IPS-15b (cell line): Measurements from ENCODE around the gene IRF6.

Source experiments
- H3K27me3 ChIP-seq: one replicate; pipeline ENCODE4 v1.6.1; 2013; ENCODE audit warnings: low read length; ENCODE audit not compliant: control insufficient read depth, insufficient read depth
- H3K36me3 ChIP-seq: one replicate; pipeline ENCODE4 v1.6.1; 2013; ENCODE audit warnings: low read length; ENCODE audit not compliant: control insufficient read depth, insufficient read depth
- H3K4me1 ChIP-seq: one replicate; pipeline ENCODE4 v1.6.1; 2013; ENCODE audit warnings: mild to moderate bottlenecking, low read length; ENCODE audit not compliant: control insufficient read depth, insufficient read depth
- H3K4me3 ChIP-seq: one replicate; pipeline ENCODE4 v1.5.1; 2013; ENCODE audit warnings: low read depth, low read length
- H3K9ac ChIP-seq: one replicate; pipeline ENCODE4 v1.6.1; 2013; ENCODE audit warnings: low read depth, mild to moderate bottlenecking, low read length
- H3K9me3 ChIP-seq: one replicate; pipeline ENCODE4 v1.6.1; 2013; ENCODE audit warnings: mild to moderate bottlenecking, low read length; ENCODE audit not compliant: control insufficient read depth, insufficient read depth

IRF6 gene

DNA sequence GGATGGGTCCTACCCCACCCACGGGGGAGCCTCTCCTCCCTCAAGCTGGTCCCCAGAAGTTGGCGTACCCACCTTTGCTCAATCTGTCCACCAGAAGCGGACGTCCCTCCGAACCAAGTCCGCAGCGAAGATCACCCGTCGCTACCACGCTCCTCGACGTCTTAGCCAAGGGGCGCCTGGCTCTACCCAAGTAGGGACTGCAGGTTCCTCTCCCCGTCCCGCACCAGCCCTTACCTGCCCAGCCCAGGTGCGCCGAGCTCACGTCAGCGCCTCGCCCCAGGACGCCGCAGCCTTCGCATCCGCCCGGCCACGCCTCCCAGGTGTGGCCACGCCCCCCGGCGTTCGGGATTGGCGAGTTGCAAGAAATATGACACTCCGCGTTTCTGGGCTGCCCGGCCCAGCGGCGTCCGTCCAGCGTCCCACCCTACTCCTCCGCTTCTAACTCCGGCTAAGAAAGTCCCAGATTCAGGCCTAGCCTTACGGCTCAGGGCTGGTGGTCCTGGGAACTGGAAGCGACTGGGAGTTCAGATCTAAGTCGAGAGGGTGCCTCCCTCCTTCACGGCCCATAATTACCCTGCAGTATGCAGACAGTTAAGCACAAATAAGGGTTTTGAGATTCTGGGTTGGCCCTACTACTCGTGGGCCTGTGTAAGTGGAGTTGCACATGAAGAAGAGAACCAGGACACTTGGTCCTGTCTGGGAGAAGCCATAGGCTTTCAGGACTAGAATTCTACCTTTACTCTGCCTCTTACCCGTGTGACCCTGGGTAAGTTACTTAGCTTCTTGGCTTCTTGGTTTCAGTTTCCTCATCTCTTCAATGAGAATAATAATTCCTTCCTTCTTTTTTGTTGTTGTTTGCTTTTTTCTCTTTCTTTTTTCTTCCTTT is at the start of gene IRF6:
IRF6 (minus strand) TSS at position 268 of the 886 bp plus-strand sequence. CDS start 4,729 bp downstream, outside the sequence.
- peak within 1 kb of the TSS; percentile 84 for H3K9ac ChIP-seq

DNA sequence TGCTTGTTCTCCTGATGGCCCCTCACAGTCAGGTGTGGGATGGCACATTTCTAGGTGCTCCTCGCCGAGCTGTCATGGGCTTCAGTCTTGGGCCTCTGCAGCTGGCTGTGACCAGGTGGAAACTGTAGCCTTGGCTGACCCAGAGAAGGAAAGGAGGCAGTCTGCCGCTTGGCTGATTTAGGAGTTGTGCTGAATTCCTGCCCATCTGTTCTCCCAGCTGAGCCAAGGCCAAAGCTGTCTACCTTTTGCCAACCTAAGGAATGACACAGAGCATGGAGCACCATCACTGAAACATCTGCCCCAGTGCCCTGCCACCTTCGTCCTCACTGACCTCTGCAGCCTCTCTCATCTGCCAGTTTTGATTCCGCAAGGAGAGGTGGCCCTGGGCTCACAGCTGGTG is 49.7 kb upstream of the IRF6 start:
- H3K36me3 ChIP-seq: peaks cover 10% of the 10 kb centered on the region
- H3K4me3 ChIP-seq: no peak overlapping the region
- H3K9ac ChIP-seq: no peak overlapping the region
- H3K9me3 ChIP-seq: no peaks in the 10 kb centered on the region
- peaks cover under 1% of the 10 kb centered on the region for H3K4me1 ChIP-seq
- H3K27me3 ChIP-seq: no peaks in the 10 kb centered on the region

More for the DNA sequence above, at the start of gene IRF6:
- Histone ChIP-seq H3K4me3 (peak within 1 kb of the TSS; percentile 98), H3K36me3 (no peaks in the 10 kb centered on the region), H3K27me3 (peaks cover 12% of the 10 kb centered on the region), H3K4me1 (peaks cover 5% of the 10 kb centered on the region), H3K9me3 (no peaks in the 10 kb centered on the region)

DNA sequence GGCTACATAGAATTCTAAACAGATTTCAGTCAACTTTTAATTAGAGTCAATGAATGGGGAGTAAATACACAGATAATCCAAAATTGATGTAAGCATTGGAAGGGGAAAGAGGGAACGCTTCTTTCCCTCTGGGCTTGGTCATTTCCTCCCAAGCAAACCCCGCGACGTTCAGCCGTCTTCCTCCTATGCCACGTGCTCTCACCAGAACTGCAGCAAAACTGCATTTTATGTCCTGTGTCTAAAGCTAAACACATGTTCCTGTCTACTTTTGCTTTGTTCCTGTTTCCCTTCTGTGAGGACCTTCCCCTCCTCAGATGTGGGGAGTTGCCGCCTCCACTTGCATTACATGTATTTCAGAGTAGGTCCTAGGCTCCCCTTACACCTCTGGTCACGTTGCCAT is 49.1 kb upstream of the IRF6 start:
- Histone ChIP-seq H3K4me1 (no peaks in the 10 kb centered on the region), H3K36me3 (peaks cover 10% of the 10 kb centered on the region), H3K9me3 (no peaks in the 10 kb centered on the region), H3K27me3 (no peaks in the 10 kb centered on the region), H3K9ac (no peak overlapping the region), H3K4me3 (no peak overlapping the region)

DNA sequence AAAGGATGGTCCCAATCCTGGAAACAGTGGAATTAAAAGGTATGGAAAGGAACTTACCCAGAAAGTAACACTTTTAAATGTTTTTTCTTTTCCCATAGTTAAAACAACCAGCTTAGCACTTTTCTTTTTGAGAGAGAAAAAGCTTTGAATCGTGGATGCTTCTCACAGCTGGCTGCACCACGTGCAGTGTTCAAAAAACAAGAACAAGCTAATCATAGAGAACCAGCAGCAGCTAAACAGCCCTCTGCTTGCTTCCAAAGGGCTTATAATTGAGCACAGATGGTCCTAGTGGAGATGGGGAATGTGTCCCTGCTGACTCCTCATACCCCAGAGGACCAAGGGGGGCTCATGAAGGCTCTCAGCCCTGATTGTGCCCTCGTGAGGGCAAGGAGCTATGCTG is 48.3 kb upstream of the IRF6 start:
- H3K4me1 ChIP-seq: peaks cover 1% of the 10 kb centered on the region
- H3K27me3 ChIP-seq: no peaks in the 10 kb centered on the region
- no peak overlapping the region for H3K9ac ChIP-seq
- H3K36me3 ChIP-seq: peaks cover 10% of the 10 kb centered on the region
- no peaks in the 10 kb centered on the region for H3K9me3 ChIP-seq
- H3K4me3 ChIP-seq: no peak overlapping the region

DNA sequence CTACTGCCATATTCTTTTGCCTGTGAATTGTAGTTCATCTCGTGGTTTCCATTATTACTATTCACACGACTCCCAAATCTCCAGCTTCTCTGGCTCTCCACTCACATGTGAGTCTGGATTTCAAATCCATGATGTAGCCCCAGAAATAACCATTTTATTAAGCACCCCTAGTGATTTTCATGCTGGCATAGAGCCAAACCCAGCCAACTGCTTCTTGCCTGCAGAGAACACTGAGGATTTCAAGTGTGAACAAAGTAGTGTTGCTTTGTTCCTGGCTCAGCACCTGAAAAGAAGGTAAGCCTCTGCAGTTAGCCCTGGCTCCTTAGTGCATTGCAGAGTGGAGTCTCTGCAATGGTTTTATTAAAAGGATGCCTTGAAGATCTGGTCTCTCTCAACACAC is 47.7 kb upstream of the IRF6 start:
- Histone ChIP-seq H3K27me3 (no peaks in the 10 kb centered on the region), H3K36me3 (peaks cover 10% of the 10 kb centered on the region), H3K9me3 (no peaks in the 10 kb centered on the region), H3K9ac (no peak overlapping the region), H3K4me3 (no peak overlapping the region), H3K4me1 (peaks cover 2% of the 10 kb centered on the region)

DNA sequence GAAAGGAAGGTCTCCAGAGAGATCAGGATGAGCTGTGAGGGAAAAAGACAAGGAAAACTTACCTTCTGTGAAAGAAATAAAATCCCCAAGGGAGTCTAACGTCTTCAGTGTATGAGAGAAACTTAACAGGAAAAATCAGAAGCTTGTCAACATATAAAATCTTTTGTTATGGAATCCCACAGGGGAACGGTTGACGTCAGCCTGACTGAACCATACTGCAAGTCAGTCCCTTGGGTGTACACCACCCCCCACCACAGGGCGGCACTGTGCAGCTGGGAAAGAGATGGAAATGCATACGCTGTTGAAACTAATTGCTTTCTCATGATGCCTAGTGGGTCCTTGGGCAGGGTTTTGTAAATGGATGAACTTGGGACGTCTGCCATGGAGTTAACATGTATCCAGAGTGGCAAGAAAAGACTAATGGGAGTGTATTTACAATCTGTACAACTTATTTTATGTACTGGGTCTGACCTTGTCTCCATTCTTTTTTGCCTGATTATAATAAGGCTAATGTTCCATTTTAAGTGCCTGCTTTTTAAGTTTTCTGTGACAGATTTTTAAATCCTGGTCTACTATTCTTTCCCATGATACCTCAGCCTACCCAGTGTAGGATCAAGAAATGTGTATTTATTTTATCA is 44.5 kb upstream of the IRF6 start:
- Histone ChIP-seq H3K9me3 (no peaks in the 10 kb centered on the region), H3K4me1 (peaks cover 2% of the 10 kb centered on the region), H3K9ac (no peak overlapping the region), H3K27me3 (no peaks in the 10 kb centered on the region), H3K36me3 (peaks cover 14% of the 10 kb centered on the region), H3K4me3 (no peak overlapping the region)

DNA sequence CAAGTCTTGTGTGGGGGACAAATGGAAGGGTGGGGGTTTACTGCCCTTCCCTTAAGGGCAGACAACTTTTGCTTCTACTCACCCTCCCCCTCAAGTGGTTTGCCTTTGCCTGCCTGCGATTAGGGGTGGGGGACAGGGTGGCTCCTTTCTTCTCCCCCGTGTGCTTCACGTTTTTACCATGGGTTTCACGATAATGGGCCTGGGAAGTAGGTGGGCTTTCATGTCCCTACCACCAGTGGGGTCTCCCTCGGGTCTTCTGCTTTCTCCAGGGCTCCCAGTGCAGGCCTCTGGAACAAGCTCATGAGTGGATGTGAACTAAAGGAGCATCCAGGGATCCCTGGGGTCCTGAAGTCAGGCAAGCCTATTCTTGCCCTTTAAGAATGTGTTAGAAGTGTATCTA is 43.4 kb upstream of the IRF6 start:
- no peak overlapping the region for H3K4me3 ChIP-seq
- peaks cover 14% of the 10 kb centered on the region for H3K36me3 ChIP-seq
- H3K27me3 ChIP-seq: no peaks in the 10 kb centered on the region
- H3K9ac ChIP-seq: no peak overlapping the region
- H3K4me1 ChIP-seq: peaks cover 2% of the 10 kb centered on the region
- H3K9me3 ChIP-seq: no peaks in the 10 kb centered on the region

DNA sequence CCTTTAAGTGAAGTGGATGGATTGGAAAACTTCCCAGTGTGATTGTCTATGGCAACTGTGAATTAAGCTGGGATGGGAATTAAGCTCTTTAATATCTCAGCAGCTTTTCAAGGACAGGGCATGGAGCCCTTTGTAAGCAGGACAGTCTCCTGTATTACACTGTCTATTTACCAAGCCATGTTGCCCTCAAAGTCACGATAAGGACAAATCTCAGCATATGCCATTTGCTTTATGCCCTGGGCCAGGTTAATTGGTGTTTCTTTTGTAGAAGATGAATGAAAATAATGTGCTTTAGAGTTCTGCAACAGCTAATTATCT is 39.4 kb upstream of the IRF6 start:
- Histone ChIP-seq H3K36me3 (peaks cover 10% of the 10 kb centered on the region), H3K4me1 (peaks cover 2% of the 10 kb centered on the region)

DNA sequence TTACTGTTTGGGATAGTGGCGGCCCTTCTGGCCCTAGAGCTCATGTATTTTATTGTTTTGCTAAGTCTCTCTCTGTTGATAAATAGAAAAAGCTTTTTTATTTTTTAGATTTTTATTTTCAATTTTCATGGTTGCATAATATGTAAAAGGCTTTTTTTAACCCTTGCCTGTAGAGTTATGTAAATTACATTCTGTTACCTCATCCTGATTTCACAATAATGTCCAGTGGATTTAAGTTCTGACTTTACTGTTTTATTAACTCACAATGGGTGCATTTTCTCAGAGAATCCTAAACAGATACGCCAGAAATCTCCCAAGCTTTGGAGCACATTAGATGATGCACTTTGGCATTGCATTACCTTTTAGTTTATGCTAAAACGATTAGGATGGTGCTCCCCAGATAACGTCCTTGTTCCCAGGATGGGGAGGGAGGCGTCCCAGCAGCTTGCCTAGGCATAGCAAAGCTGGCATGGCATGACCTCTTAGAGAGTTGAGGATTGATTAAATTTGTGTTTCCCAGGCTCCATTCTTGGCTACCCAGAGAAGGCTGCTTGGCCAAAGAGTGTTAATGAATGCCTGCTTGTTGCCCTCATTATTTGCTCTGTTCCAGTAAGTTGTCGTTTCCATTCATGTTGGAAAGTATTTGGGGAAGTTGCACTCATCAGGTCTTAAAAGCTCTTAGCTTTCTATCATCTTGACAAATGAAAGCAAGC is 38.9 kb upstream of the IRF6 start:
- no peaks in the 10 kb centered on the region for H3K9me3 ChIP-seq
- H3K27me3 ChIP-seq: no peaks in the 10 kb centered on the region
- peaks cover 10% of the 10 kb centered on the region for H3K36me3 ChIP-seq
- H3K9ac ChIP-seq: no peak overlapping the region
- H3K4me3 ChIP-seq: no peak overlapping the region
- H3K4me1 ChIP-seq: peaks cover 2% of the 10 kb centered on the region

More for the DNA sequence above, 39.4 kb upstream of the IRF6 start:
- H3K9me3 ChIP-seq: no peaks in the 10 kb centered on the region
- no peak overlapping the region for H3K9ac ChIP-seq
- H3K27me3 ChIP-seq: no peaks in the 10 kb centered on the region
- H3K4me3 ChIP-seq: no peak overlapping the region

DNA sequence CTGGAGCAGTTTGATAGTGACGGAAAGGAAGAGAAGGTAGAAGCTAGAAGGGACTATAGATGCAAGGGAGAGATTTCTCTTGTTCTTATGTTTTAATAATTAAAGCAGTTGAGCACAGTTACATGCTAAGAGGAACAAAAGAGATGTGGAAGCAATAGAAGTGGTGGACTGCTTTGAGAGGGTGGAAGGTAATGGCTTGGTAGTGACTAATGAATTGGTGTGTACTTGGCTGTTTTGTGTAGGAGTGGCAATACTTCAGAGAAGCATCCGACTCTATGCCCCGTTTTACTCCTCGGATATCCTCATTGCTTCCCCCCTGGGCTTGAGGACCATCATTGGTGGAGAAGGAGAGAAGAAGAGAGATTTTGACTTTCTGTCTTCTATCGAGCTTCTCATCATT is 34.7 kb upstream of the IRF6 start:
- Histone ChIP-seq H3K4me1 (no peaks in the 10 kb centered on the region), H3K9ac (no peak overlapping the region), H3K4me3 (no peak overlapping the region), H3K36me3 (peaks cover 32% of the 10 kb centered on the region), H3K9me3 (no peaks in the 10 kb centered on the region), H3K27me3 (no peaks in the 10 kb centered on the region)

DNA sequence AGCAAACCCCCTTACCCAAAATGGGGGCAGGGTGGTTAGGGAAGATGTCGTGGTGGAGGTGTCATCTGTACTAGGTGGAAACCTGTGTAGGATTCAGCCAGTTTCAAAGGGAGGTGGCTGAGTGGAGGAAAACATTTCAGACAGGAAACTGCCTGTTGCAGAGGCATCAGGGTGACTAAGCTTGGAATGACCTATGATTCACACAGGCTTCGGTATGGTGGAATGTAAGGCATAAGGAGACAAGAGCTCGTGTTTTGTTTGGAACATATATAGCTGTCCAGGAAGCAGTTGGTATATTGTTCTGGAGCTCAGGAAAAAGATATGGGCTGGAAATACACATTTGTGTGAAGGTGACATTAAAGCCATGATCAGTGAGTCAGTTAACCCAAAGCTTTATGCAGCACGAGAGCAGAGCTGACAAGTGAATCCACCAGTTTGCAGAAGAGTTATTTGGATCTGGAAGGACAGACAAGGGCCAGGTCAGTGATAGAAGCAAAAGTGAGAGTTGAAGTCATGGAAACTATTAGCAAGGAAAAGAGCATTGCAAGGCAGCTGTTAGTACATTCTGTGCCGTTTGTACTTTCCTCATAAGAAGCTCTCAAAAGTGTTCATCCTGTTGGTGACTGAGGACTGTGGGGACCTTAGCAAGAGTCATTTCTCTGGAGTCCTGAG is 34.1 kb upstream of the IRF6 start:
- no peaks in the 10 kb centered on the region for H3K4me1 ChIP-seq
- H3K27me3 ChIP-seq: no peaks in the 10 kb centered on the region
- no peak overlapping the region for H3K4me3 ChIP-seq
- H3K36me3 ChIP-seq: peaks cover 34% of the 10 kb centered on the region
- H3K9me3 ChIP-seq: no peaks in the 10 kb centered on the region
- H3K9ac ChIP-seq: no peak overlapping the region
